T47D (cell line): ENCODE measurements around the gene LRMDA.

Experiments
- DNase-seq, 2 experiments: peaks; one replicate each; pipeline versions ENCODE4 v3.0.0 to v3.0.0-alpha.2; 2011 to 2012; ENCODE audit warnings: low read depth in 1 of 2, low spot score in 1 of 2
- JUND ChIP-seq: IDR thresholded peaks from 2 replicates; pipeline ENCODE4 v1.6.1; 2012; ENCODE audit warnings: low read depth
- in situ Hi-C: cut with HindIII; loops from 2 replicates; pipeline ENCODE4 v1.10.0; 2016; ENCODE audit warnings: low sequenced_read_pairs, low pct_unique_long_range_greater_than_20kb

LRMDA gene

DNA sequence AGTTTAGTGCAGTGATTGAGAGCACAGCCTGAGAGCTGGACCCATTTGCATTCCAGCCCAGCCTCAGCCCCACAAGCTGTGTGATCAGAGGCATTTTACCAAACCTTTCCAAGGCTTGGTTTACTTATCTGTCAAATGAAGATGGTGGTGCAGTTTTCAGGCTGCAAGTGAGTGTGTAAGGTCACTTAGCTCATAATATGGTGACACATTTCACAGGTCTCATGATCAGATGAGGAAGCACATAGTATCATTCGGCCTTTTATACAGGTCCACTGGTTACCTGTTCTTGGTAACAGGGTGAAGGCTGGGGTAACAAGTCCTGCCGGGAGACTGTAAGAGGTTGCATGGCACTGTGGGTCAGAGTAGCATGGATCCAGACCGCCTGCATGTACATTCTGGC lies 371.7 kb downstream of the LRMDA start:
- DNase-seq = no peak
- TF ChIP-seq JUND = no peak
- in situ Hi-C loops = no loop called here

DNA sequence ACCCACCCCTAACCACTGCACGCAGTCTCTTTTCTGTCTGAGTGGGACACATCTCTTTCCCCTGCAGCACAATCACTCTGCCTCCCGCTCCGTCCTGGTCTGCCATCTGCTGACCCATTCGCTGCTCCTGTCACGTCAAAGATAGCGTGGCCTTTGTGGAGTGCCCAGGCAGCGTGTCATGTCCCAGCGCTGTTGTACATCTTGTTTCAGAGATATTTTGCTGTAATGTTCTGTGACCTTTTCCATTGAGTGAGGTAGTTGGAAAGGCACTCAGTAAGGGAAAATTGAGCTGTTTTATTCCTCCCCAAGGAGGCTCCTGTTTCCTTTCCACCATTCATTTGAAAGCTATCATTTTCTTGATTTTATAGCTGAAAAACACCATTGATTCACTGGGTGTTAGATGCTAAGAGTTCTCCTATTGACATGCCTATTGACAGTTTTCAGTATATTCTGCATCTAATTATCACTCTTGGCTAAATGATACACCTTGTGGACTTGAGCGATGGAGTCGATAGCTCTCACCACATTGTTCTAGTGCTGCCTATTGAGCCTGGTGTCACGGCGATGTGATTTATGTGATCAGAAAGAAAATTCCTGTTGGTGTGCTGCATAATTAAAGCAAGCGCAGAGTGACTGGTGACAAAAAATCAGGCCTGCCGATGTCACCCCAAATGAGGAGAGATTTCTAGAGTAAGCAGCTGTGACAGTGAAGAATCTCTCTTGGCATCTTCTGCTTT lies 372.6 kb downstream of the LRMDA start:
- no peak for DNase-seq
- in situ Hi-C loops = no loop called here
- no peak for TF ChIP-seq JUND

DNA sequence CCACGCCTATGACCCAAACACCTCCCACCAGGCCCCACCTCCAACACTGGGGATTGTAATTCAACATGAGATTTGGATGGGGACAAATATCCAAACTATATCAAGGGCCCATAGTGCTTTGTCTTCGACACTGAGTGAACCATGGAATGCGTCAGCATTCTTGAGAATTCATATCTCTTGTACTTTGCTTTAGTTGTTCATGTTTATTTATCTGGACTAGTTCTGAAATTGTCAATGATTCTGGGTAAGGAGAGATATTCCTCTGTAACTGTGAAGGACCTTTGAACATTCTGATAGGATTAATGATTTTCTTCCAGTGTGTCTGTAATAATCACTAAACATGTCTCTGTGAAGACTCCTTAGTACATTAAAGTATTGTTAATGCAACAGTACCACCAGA lies 374.8 kb downstream of the LRMDA start:
- TF ChIP-seq JUND = no peak
- in situ Hi-C loops = no loop called here
- DNase-seq = no peak

GRCh38 chr10:75807456-75807855 lies 376.0 kb downstream of the LRMDA start:
- no peak for TF ChIP-seq JUND
- no peak for DNase-seq
- in situ Hi-C loops = no loop called here

- in situ Hi-C loops = no loop called here
- no peak for DNase-seq
- TF ChIP-seq JUND = no peak
Measured at GRCh38 chr10:75809003-75809402, 377.6 kb downstream of the LRMDA start.

- no peak for DNase-seq
- in situ Hi-C loops = no loop called here
- TF ChIP-seq JUND = no peak
Measured at GRCh38 chr10:75814014-75814413, 382.6 kb downstream of the LRMDA start.

DNA sequence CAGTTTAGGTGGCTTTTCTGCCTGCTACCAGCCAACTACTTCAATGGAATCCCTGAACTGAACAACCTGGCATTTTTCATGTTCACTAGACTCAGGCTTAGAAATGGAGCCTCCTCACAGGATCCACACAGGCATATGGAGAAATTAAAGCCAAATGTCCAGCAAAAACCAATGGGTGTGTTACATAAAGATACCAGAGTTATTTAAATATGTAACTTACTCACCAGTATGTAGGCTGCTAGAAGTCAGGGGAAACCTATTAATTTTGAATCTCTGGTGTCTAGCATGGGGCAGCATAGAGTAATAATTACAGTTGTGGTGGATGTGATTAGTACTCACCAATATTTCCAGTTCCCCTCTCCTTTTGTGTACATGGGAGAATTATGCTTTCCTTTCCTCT lies 383.6 kb downstream of the LRMDA start:
- TF ChIP-seq JUND = no peak
- no peak for DNase-seq
- in situ Hi-C loops = no loop called here

DNA sequence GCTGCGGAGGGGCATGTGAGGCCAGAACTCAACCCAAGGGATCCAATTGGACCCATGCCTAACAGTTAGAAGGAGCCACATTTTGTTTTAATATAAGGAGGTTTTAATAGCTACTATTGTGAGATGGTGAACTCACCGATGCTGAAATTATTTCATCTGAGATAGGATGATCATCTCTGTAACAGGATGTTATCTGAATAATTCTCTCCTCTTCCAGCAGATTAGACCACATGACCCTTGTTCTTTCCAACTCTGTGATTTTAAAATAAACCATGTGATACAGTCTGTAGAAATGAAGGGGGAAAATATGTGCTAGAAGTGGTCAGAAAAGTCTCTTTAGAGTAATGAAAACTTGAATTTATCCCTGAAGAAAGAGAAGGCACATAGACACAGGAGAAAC lies 385.8 kb downstream of the LRMDA start:
- no peak for DNase-seq
- no peak for TF ChIP-seq JUND
- in situ Hi-C loops = no loop called here

- no peak for DNase-seq
- in situ Hi-C loops = no loop called here
Measured at GRCh38 chr10:75818552-75818951, 387.1 kb downstream of the LRMDA start.

GRCh38 chr10:75825235-75825634 lies 393.8 kb downstream of the LRMDA start:
- TF ChIP-seq JUND = no peak
- DNase-seq = no peak
- in situ Hi-C loops = no loop called here

More at GRCh38 chr10:75818552-75818951, 387.1 kb downstream of the LRMDA start:
- no peak for TF ChIP-seq JUND

DNA sequence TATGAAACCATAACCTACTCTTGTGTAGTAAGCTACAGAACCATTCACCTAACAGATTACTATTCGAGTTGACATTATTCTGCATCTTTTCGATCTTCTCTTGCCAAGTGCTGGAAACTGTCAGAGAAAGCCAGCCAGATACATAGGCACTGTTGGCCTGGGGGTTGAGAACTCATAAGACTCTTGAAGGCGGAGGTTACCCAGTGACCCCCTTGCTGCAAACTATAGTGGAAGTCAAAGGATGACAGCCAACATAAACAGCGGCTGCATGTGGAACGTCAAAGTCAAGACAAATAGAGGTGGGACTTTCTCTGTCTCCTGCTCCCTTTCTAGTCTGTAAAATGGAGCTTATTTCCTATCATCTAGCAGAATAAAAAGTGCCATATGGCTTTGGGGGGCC lies 394.2 kb downstream of the LRMDA start:
- no peak for DNase-seq
- in situ Hi-C loops = no loop called here

GRCh38 chr10:75826846-75827245 lies 395.4 kb downstream of the LRMDA start:
- DNase-seq = no peak
- no peak for TF ChIP-seq JUND
- in situ Hi-C loops = no loop called here

More for the DNA sequence above, 394.2 kb downstream of the LRMDA start:
- TF ChIP-seq JUND = no peak

GRCh38 chr10:75827587-75828021 lies 396.2 kb downstream of the LRMDA start:
- no peak for TF ChIP-seq JUND
- in situ Hi-C loops = no loop called here
- no peak for DNase-seq

- in situ Hi-C loops = no loop called here
- DNase-seq = no peak
- TF ChIP-seq JUND = no peak
Measured at GRCh38 chr10:75828413-75828812, 397.0 kb downstream of the LRMDA start.
